ENCODE data around the gene NR3C1. TPM values are rescaled to one million over a fixed set of nuclear protein-coding genes. Genes with fewer than 3 reads are reported as not detected.

Gene NR3C1
- total and polyA plus RNA-seq, 7 donors = 5.5 to 65.6 (median 36.0) TPM

DNA sequence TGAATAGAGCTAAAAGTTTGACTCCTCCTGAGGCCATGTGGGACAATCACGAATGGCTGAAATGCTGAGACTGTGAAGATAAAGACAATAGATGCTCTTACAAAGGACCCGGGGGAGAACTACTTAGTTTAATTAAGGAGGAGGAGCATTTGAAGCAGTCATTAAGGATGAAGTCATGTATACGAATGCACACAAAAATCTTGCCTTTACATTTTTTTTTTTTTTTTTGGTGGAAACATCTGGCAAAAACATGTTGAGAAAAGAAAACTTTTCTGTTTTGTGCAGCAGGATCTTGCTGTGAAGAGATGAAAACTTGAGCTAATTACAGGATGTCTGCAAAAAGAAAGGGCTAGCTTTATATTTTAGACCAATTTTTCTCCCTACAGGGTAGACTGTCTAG lies 42.3 kb upstream of the NR3C1 start:
- Histone ChIP-seq H3K4me3 (no peak overlapping the region), H3K27me3 (no peaks in the 10 kb centered on the region), H3K9me3 (no peaks in the 10 kb centered on the region), H3K27ac (no peak overlapping the region), H3K36me3 (no peaks in the 10 kb centered on the region), H3K4me1 (no peaks in the 10 kb centered on the region)
- DNase-seq = no peak
- 56 to 65% methylated on average over 3 of the region's 3 CpGs for WGBS, 2 donors
- TF ChIP-seq POLR2AphosphoS5 (IDR thresholded peaks at IDR 0.05) = no peak
- TF ChIP-seq EP300 (IDR thresholded peaks at IDR 0.05) = no peak
- TF ChIP-seq, protein P1, sequence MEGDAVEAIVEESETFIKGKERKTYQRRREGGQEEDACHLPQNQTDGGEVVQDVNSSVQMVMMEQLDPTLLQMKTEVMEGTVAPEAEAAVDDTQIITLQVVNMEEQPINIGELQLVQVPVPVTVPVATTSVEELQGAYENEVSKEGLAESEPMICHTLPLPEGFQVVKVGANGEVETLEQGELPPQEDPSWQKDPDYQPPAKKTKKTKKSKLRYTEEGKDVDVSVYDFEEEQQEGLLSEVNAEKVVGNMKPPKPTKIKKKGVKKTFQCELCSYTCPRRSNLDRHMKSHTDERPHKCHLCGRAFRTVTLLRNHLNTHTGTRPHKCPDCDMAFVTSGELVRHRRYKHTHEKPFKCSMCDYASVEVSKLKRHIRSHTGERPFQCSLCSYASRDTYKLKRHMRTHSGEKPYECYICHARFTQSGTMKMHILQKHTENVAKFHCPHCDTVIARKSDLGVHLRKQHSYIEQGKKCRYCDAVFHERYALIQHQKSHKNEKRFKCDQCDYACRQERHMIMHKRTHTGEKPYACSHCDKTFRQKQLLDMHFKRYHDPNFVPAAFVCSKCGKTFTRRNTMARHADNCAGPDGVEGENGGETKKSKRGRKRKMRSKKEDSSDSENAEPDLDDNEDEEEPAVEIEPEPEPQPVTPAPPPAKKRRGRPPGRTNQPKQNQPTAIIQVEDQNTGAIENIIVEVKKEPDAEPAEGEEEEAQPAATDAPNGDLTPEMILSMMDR (IDR thresholded peaks at IDR 0.05) = no peak
- no peak for TF ChIP-seq POLR2A (IDR thresholded peaks at IDR 0.05)
- intact Hi-C loops (cut with DNase I) = no loop called here

DNA sequence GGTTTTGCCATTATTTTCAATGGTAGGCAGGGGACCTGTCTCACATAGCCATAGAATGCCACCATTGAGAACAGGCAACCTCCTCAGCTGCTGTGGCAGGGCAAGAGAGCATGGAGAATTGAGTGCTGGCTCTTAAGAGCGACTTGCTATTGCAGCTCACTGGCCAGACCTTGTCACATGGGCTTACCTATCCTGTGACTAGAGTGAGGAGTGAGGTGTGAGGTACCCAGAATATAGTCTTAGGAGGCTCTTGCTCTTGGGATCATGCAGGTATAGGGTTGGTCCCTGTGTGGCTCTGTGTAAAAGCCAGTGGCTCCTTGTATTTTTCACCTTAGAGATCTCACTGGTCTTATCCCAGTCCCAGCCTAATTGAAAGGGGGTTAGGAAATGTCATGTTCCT lies 39.8 kb upstream of the NR3C1 start:
- no peak for DNase-seq
- H3K4me1 ChIP-seq = no peaks in the 10 kb centered on the region
- no peaks in the 10 kb centered on the region for H3K9me3 ChIP-seq
- H3K27ac ChIP-seq = no peak overlapping the region
- no peaks in the 10 kb centered on the region for H3K27me3 ChIP-seq
- 90 to 93% methylated on average over 1 of the region's 1 CpG for WGBS, 2 donors
- H3K4me3 ChIP-seq = no peak overlapping the region
- intact Hi-C loops (cut with DNase I) = no loop called here
- no peaks in the 10 kb centered on the region for H3K36me3 ChIP-seq
- TF ChIP-seq EP300 (IDR thresholded peaks at IDR 0.05) (no peak), POLR2A (IDR thresholded peaks at IDR 0.05) (no peak), POLR2AphosphoS5 (IDR thresholded peaks at IDR 0.05) (no peak)
- TF ChIP-seq, protein P1 (IDR thresholded peaks at IDR 0.05) = no peak

DNA sequence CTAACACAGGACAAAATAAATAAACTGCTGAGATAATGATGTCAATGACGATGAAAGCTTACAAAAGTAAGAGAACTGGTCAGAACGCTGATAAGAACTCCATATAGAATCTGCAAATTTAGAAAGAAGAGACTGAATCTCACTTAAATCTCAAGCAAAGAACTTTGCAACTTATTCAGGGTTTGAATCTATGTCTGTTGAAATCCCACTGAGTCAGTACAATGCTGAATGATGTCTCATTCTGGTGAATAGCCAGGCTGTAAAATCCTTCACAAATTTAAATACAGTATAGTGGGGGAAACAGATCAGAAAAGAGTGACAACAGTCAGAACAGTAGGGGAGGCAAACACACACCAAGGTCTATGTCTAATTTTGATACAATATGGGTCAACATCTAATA lies 38.9 kb upstream of the NR3C1 start:
- H3K27me3 ChIP-seq = no peaks in the 10 kb centered on the region
- no peak for DNase-seq
- no peaks in the 10 kb centered on the region for H3K36me3 ChIP-seq
- intact Hi-C loops (cut with DNase I) = no loop called here
- H3K4me1 ChIP-seq = no peaks in the 10 kb centered on the region
- no peaks in the 10 kb centered on the region for H3K9me3 ChIP-seq
- H3K4me3 ChIP-seq = no peak overlapping the region
- no peak for TF ChIP-seq POLR2AphosphoS5 (IDR thresholded peaks at IDR 0.05)
- TF ChIP-seq, protein P1 (IDR thresholded peaks at IDR 0.05) = no peak
- H3K27ac ChIP-seq = no peak overlapping the region
- WGBS, 2 donors = 84 to 86% methylated on average over 2 of the region's 2 CpGs

DNA sequence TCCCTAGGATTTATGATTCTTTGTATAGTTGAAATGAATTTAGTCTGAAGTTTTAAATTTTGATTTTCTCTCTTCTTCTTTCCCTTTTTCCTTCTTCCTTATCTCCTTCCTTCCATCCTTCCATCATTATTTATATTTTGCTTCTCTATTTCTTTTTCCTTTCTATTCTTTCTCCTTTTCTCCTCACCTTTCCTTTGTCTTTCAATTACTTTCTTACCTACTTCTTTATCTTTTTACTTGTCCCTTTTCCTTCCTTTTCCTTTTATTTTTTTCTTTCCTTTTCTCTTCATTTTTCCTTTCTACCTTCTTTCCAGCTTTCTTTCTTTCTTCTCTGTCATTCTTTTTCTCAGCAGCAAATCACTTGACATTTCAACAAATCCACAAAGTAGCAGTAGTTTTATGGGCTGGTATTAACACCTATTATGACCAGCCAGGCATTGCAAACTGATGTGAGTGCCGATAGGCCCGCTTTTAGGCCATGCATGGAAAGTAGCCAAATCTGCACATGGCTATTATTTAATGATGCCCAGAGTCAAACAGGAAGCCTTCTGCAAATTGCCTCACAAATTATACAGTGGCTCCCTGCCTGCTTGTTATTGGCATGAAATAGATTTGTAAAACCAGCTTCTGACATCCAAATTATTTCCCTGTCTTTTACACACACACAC lies 37.1 kb upstream of the NR3C1 start:
- no peak for DNase-seq
- Histone ChIP-seq H3K27me3 (no peaks in the 10 kb centered on the region), H3K4me1 (no peaks in the 10 kb centered on the region), H3K36me3 (no peaks in the 10 kb centered on the region), H3K27ac (no peak overlapping the region), H3K9me3 (no peaks in the 10 kb centered on the region), H3K4me3 (no peak overlapping the region)
- intact Hi-C loops (cut with DNase I) = no loop called here
- TF ChIP-seq POLR2A (IDR thresholded peaks at IDR 0.05) (no peak), POLR2AphosphoS5 (IDR thresholded peaks at IDR 0.05) (no peak), EP300 (IDR thresholded peaks at IDR 0.05) (no peak)
- TF ChIP-seq, protein P1 (IDR thresholded peaks at IDR 0.05) = no peak
- WGBS, 2 donors = 60 to 75% methylated on average over 2 of the region's 2 CpGs

All from sigmoid colon (tissue), 7 donors.